ENCODE data around the gene RACGAP1. TPM values are rescaled to one million over a fixed set of nuclear protein-coding genes. Genes with fewer than 3 reads are reported as not detected.

The RACGAP1 gene
- total RNA-seq, 1 donor from 2014 or later, result 13.7 TPM

DNA sequence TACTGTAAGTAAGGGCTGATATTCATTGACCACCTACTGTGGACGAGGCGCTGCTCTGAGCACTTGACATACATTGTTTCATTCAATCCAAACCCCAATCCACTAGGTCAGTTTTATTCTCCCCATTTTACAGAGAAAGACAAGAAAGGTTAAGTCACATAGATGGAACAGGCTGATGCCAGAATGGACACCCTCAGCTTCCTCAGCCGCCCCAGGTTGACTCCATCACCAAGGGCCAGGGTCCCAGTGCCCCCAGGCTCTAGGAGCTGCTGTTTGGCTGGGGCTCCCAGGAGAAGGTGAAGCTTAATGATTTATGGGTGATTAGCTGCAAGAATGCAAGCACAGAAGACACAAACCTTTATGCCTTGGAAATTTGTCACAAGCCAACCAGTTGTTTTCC is 75.4 kb downstream of the RACGAP1 start:
- ATAC-seq (no peak), DNase-seq (no peak)
- intact Hi-C loops (cut with DNase I), result no loop called here

DNA sequence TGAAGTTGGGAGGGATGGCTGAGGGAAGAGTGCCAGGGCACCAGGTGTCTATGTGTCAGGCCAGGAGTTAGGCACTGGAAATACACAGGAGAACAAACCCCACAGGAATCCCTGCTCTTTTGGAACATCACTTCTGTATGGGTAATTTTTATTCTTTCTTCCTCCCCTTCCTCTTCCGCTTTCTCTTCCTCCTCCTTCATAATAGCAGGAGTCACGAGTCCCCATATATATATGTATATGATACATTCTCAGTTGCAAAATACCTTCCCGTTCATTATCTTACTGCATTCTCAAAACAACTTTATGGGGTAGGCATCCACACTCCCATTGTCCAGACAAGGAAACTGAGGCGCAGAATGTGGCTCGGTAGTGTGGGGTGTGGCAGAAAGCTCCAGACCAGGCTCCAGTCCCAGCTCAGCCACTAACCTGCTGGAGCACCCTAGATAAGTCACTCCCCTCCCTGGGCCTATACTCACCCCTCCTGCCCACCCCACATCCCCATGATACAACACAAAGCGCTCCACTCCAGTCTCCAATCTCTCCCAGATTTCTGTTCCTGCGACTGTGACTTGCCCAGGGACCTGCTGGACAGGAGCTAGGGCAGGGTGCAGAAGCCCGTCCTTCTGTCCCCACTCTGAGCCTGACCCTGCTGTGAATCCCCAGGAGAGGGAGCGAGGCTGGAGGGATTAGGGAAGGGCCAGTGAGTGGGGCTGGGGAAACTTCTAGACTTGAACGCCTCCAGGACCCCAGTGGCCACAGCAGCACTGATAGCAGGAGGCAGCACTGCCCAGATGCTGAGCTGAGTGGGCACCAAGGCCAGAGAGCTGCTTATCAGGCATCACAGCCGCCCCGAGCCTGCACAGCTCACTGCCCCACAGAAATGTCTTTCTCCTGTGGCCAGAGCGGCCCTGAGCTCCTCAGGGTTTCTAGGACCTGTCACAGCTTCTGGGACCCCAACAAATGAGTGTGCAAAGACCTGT is 76.1 kb downstream of the RACGAP1 start:
- peaks cover 8% of the 10 kb centered on the region for H3K27me3 ChIP-seq (ENCODE audit: low read depth)
- intact Hi-C loops (cut with DNase I), result no loop called here
- no peak overlapping the region for H3K4me3 ChIP-seq
- TF ChIP-seq, protein P1, sequence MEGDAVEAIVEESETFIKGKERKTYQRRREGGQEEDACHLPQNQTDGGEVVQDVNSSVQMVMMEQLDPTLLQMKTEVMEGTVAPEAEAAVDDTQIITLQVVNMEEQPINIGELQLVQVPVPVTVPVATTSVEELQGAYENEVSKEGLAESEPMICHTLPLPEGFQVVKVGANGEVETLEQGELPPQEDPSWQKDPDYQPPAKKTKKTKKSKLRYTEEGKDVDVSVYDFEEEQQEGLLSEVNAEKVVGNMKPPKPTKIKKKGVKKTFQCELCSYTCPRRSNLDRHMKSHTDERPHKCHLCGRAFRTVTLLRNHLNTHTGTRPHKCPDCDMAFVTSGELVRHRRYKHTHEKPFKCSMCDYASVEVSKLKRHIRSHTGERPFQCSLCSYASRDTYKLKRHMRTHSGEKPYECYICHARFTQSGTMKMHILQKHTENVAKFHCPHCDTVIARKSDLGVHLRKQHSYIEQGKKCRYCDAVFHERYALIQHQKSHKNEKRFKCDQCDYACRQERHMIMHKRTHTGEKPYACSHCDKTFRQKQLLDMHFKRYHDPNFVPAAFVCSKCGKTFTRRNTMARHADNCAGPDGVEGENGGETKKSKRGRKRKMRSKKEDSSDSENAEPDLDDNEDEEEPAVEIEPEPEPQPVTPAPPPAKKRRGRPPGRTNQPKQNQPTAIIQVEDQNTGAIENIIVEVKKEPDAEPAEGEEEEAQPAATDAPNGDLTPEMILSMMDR (IDR thresholded peaks at IDR 0.05), result no peak
- DNase-seq, result no peak
- H3K36me3 ChIP-seq, result no peaks in the 10 kb centered on the region
- H3K27ac ChIP-seq, result no peak overlapping the region
- no peak for ATAC-seq
- peaks cover 31% of the 10 kb centered on the region for H3K4me1 ChIP-seq
- H3K9me3 ChIP-seq, result no peaks in the 10 kb centered on the region

More for the DNA sequence above, 75.4 kb downstream of the RACGAP1 start:
- Histone ChIP-seq H3K4me1 (peaks cover 37% of the 10 kb centered on the region), H3K27me3 (ENCODE audit: low read depth) (peaks cover 15% of the 10 kb centered on the region), H3K4me3 (no peak overlapping the region), H3K27ac (no peak overlapping the region), H3K36me3 (no peaks in the 10 kb centered on the region), H3K9me3 (no peaks in the 10 kb centered on the region)
- TF ChIP-seq, protein P1 (IDR thresholded peaks at IDR 0.05), result no peak

DNA sequence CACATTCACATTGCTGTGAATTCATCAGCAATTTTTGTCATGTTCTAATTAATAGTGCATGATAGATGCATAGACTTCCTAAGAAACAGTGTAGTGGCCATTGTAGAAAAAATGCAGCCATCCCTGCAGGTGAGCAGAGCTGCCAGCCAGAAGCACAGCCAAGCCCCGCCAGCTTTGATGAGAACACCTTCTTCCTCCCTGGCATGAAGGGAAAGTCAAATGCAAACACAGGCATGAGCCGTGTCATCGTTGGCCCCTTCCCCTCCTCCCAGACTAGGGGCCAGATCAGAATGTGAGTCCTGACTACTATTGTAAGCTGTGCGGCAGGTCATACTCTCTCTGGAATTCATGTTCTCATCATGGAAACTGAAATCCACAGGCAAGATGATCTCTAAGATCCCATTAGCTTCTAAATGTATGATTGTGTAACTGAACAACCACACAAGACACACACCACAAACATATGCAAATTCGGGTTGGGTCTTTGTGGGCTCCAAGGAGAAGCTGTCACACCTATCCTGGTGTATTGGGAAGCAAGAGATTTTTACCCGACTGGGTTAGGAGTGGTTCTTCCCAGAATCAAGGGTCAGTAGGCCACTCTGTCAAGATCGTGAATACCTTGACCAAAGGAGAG is 77.6 kb downstream of the RACGAP1 start:
- no peaks in the 10 kb centered on the region for H3K36me3 ChIP-seq
- intact Hi-C loops (cut with DNase I), result no loop called here
- H3K9me3 ChIP-seq, result no peaks in the 10 kb centered on the region
- DNase-seq (no peak), ATAC-seq (no peak)
- H3K27me3 ChIP-seq (ENCODE audit: low read depth), result no peaks in the 10 kb centered on the region
- H3K4me1 ChIP-seq, result peaks cover 25% of the 10 kb centered on the region
- H3K4me3 ChIP-seq, result no peak overlapping the region
- TF ChIP-seq, protein P1 (IDR thresholded peaks at IDR 0.05), result no peak
- H3K27ac ChIP-seq, result no peak overlapping the region

DNA sequence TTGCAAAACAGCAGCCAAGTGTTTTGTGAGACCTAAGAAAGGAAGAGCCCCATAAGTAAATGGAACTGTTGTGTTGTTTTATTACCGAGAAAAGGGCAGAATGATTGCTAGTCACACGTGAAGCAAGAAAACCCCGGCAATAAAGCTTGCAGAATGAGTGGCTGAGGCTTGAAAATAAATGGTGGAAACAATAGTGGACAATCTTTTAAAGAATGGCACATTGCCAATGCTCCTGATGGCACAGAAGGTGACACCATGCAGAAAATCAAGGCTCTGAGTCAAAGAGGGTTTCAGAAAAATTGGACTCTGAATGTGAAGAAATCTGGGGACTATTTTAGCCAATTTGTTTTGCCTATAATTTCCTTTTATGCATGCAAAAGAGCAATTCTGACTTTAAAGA is 78.8 kb downstream of the RACGAP1 start:
- no peaks in the 10 kb centered on the region for H3K27me3 ChIP-seq (ENCODE audit: low read depth)
- no peaks in the 10 kb centered on the region for H3K9me3 ChIP-seq
- intact Hi-C loops (cut with DNase I), result no loop called here
- ATAC-seq, result no peak
- H3K36me3 ChIP-seq, result no peaks in the 10 kb centered on the region
- no peak overlapping the region for H3K27ac ChIP-seq
- no peak for DNase-seq
- no peak overlapping the region for H3K4me3 ChIP-seq
- H3K4me1 ChIP-seq, result peaks cover 14% of the 10 kb centered on the region
- TF ChIP-seq, protein P1 (IDR thresholded peaks at IDR 0.05), result no peak

DNA sequence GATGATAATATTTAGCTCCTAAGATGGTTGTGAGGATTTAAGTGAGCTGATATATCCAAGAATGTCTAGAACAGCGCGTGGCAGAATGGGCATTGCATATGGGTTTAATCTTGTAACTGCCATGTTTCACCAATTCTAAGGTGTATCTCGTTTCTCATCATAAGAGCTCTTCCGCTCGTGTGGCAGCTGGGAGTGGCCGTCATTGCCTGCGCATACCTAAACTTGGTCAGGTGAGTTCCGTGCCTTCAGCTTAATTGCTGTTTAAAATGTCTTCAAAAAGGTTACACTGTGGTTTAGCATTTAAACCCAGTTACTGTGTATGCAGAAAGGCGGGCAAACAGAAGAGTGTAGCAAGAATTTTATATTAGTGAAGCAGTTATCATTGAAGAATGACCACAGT is 79.2 kb downstream of the RACGAP1 start:
- Histone ChIP-seq H3K9me3 (no peaks in the 10 kb centered on the region), H3K27me3 (ENCODE audit: low read depth) (no peaks in the 10 kb centered on the region), H3K4me3 (no peak overlapping the region), H3K4me1 (peaks cover 14% of the 10 kb centered on the region), H3K27ac (no peak overlapping the region), H3K36me3 (no peaks in the 10 kb centered on the region)
- TF ChIP-seq, protein P1 (IDR thresholded peaks at IDR 0.05), result no peak
- DNase-seq (no peak), ATAC-seq (peak in 1 of 2 donors; percentile 44)
- intact Hi-C loops (cut with DNase I), result no loop called here
